ENCODE data around the gene DAB1.

The DAB1 gene

DNA sequence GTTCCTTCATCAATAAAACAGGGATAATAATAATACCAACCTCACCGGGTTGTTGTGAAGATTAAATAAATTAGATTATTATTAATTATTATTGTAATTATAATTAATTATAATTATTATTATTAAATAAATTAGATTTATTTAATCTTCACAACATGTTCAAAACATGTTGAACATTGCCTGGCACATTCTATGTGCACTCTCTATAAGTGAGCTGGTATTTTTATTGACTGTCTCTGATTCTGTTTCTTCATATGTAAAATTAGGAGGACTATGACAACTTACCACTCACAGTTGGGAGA, 457.2 kb downstream of the DAB1 start:
- no peak for DNase-seq

DNA sequence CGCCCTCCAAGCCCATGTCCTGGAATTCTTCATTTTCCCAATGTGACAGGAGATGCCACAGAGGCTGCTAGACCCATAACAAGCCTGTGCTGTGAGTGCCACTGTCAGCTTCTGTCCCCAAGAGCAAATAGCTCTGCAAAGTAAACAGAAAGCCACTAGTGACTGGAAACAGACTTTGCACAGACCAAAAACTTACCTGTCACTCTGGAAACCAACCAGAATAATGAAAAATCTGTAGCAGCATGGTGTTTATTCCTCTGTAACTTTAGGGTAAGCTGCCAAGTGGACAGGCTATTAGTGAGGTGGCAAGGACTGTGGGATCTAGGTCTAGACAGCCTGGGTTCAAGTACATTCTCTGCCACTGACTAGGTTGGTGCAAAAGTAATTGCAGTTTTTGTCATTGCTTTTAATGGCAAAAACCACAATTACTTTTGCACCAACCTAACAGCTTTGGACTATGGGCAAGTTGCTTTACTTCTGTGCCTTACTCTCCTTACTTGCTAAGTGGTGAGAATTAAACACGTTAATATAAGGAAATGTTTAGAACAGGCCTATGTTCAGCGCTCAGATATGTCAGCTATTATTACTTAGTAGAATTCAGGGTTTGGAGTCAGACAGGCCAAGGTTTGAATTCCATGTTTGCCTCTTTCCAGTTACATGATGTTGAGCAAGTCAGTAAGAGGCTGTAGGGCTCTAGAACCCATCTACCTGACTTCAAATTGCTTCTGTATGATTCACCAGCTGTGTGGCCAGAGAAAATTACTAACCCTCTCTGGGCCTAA, 457.8 kb downstream of the DAB1 start, which contains the start of gene C8B:
TSS of gene C8B (minus strand) at position 100 of the 782 bp plus-strand sequence. CDS start at position 33, 67 bp downstream.
- no peak for DNase-seq

DNA sequence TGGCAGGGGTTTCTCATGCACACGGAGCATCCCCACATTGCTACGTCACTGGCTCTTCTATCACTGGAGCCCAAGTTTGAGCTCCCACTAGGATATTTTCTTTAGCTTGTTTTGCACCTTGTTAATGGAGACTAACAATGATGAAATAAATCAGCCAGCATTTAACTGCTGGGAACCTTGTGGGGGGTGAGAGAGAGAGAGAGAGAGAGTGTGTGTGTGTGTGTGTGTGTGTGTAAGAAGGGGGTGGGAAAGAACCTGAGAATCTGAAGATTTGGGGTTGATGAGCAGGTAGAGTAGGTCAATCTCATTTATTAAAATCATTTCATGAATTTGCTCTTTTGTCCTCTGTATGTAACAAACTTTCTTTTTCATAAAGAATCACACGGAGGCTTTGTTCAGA, 458.7 kb downstream of the DAB1 start:
- no peak for DNase-seq

DNA sequence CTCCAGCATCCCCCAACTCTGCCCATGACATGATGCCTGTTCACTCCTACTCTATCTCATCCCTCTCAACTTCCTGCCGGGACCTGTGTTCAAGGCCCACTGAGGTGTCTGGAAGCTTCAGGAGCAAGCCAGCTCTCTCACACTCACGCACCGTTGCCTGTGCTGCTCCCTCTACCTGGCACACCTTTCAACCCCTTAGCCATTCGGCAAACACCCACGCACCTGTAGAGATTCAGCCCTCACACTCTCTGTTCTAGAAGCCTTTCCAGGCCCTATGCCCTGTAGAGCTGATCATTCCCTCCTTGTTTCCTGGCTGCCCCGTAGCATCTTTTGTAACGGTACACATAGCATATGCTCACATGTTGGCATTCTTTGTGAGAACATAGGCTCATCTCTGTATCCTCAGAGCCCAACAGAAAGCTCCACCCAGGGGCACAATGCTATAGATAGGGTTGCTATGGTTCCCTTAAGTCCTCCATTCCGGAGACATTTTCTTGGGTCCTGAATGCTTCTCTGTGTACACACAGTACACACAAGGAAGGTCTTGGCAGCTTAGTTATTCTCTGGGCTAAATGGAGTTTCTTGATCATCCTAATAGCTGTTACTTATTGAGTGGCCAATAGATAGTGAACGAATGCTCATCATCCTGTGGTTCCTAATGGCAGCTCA, 459.4 kb downstream of the DAB1 start:
- DNase-seq, result no peak

DNA sequence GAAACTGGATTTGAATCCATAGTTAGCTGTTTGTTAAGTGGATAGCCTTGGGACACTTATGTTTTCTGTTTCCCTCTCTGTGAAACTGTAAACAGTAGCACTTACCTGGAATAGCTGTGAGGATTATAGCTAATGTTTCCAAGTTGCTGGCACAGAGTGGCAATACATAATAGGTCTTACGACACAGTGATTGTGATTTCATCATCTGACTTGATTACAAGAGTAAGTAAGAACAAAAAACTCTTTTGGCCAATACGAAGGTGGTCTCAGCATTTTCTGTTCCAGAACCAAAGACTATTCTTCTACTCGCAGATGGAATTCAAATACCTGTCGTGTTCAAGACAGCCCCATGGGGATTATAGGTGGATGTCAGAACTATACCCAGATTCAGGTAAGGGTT, 460.2 kb downstream of the DAB1 start:
- DNase-seq, result no peak

DNA sequence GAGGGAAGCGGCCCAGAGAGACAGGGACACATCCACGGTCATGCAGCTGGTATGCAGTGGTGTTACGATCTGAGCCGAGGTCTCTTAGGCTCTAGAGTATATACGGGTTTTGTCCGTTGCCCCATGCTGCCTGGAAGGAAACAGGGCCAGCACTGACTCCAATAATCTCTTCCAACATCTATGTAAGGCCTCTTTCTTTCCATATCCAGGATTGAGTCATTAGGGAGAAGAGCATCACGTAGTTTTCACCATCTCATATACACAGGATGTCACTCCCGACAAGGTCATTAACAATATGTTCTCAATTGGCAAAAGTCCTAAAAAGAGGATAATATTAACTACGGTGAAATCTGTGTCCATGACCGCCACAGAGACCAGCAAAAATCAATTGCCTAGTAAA, 462.4 kb downstream of the DAB1 start:
- DNase-seq, result no peak

DNA sequence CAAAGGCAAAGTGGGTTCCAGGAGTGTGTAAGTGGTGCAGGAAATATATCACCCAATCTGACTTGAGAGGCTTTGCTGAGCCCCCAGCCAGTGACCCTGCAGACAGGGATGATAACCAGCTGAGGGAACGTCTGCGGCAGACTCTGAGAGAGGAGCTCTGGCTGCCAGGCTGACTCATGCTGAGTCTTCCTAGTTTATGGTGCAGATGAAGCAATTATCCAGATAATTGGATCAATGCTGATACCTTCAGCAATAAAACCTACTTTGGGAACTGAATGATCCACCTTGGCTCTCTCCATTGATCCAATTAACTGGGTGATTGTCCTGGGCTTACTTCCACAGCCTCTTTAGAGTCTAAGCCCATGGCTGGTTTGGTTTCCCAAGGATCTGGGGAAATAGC, 465.3 kb downstream of the DAB1 start:
- no peak for DNase-seq

DNA sequence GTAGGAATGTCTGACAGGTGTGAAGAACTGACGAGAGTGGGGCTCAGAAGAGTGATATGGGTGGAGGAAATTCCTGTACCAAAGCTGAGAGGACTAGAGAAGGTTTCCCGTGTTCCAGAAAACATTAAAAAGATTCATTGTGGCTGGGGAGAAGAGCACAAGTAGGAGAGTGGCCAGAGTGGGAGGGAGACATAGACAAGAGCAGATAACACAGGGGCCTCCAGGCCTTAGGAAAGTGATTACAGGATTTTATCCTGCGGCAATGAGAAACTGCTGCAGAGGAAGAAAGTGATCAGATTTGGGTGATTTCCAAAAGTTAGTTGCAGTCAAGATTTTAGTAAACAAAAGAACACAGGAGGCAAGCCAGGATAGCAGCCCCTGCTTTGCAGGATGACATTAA, 465.9 kb downstream of the DAB1 start:
- DNase-seq, result no peak

DNA sequence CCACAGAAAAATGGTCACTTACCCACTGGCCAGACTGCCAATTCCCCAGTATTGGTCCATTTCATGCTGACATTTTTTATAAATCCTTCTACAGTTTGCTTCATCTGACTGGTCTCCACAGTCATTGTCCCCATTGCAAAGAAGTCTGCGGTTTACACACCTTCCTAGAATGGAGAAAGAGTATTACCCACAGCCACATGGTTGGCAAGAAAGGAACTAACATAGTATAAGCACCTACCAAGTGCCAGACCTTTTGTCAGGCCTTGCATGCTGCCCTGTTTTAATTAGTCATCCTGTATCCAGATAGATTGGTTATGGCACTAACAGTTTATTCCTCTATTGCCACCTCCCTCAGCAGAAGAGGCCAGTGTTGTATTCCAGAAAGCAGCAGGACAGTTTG, 469.2 kb downstream of the DAB1 start:
- no peak for DNase-seq

DNA sequence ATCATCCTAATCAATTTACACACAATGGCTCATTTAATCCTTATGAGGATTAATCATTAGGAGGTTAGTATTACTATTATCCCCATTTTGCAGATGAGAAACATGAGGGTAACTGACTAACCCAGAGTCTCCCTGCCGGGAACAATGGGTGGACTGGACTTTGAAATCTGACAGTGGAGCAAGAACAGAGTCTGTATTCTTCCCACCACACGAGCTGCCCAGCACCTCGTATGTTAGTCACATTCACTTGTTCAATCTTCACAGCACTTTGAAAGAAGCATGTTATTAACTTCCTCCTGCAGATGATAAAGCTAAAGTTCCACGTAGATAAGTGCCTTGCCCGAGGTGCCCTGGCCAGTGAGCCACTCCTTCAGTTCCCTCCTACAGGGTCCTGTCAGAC, 470.5 kb downstream of the DAB1 start:
- DNase-seq, result no peak

DNA sequence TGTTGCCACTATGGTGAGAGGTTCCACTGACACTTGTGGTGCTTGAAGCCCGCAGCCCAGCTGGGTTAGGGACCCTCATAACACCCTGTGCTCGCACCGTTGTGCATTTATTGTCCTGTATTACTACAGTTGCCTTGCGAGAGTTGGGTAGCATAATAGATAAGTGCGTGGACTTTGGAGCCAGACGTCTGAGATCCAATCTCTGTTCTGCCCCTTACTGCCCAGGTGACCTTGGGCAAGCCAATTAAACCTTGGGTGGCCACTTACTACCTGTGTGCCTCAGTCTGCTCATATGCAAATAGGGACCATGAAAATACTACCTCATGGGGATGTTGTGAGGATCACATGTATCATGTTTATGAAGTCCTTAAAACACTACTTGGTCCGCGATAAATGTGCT, 471.4 kb downstream of the DAB1 start:
- no peak for DNase-seq

DNA sequence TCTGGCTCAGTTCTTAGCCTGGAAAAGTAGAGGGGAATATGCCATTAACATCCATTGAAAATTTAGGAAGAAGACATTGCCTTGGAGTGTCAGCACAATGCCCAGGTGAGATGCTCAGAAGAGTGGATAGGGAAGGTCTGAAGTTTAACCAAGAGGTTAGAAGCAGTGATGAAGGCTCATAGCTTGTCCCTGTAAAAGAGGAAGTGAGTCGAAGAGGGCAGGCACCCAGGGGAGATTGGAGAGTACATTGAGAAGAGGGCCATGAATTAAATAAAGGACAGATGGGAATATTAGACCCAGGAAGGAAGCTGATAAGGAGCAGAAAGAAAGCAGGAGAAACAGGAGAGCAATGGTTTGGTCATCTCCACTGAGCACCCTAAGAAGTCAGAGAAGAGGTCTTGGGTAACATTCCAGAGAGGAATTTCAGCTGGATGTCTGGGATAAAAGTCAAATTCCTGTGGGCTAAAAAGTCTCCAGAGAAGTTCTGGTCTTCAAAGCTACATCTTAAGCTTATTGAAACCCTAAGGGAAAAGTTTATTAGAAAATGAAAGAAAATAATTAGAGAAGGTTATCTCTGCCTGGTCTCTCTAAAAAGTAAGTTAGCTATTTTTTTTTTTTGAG, 475.3 kb downstream of the DAB1 start:
- no peak for DNase-seq
